ENCODE results near the gene SURF2. TPM values are rescaled to one million over a fixed set of nuclear protein-coding genes. Genes with fewer than 3 reads are reported as not detected.

The SURF2 gene
- total and polyA plus RNA-seq, 4 donors = 10.7 to 36.9 (median 28.3) TPM

- H3K27ac ChIP-seq (ENCODE audit: low read depth, low read length) = no peak overlapping the region
- H3K27me3 ChIP-seq (ENCODE audit: control insufficient read depth, insufficient read depth, low read length) = no peaks in the 10 kb centered on the region
- peaks cover 30% of the 10 kb centered on the region for H3K4me1 ChIP-seq (ENCODE audit: control insufficient read depth, insufficient read depth, low read length)
- H3K4me3 ChIP-seq (ENCODE audit: low read depth, low read length) = no peak overlapping the region
- no peak for DNase-seq (ENCODE audit: low read depth in 4 of 6, low spot score in 6 of 6)
- H3K9me3 ChIP-seq (ENCODE audit: control insufficient read depth, insufficient read depth, low read length) = no peaks in the 10 kb centered on the region
- 91% methylated on average over 11 of the region's 13 CpGs for WGBS (ENCODE audit: insufficient coverage)
- peaks cover 90% of the 10 kb centered on the region for H3K36me3 ChIP-seq (ENCODE audit: control insufficient read depth, insufficient read depth, low read length)
Observed at GRCh38 chr9:133361507-133362092, 5.2 kb downstream of the SURF2 start.

- H3K27ac ChIP-seq (ENCODE audit: low read depth, low read length) = no peak overlapping the region
- H3K36me3 ChIP-seq (ENCODE audit: control insufficient read depth, insufficient read depth, low read length) = peaks cover 97% of the 10 kb centered on the region
- H3K4me1 ChIP-seq (ENCODE audit: control insufficient read depth, insufficient read depth, low read length) = peaks cover 21% of the 10 kb centered on the region
- no peaks in the 10 kb centered on the region for H3K9me3 ChIP-seq (ENCODE audit: control insufficient read depth, insufficient read depth, low read length)
- no peaks in the 10 kb centered on the region for H3K27me3 ChIP-seq (ENCODE audit: control insufficient read depth, insufficient read depth, low read length)
- no peak overlapping the region for H3K4me3 ChIP-seq (ENCODE audit: low read depth, low read length)
- WGBS (ENCODE audit: insufficient coverage) = 95% methylated on average over 14 of the region's 15 CpGs
- DNase-seq (ENCODE audit: low read depth in 4 of 6, low spot score in 6 of 6) = no peak
Observed at GRCh38 chr9:133362359-133363044, 6.2 kb downstream of the SURF2 start.

GRCh38 chr9:133366435-133366834 lies 10.1 kb downstream of the SURF2 start:
- WGBS (ENCODE audit: insufficient coverage) = 92% methylated on average over 5 of the region's 11 CpGs
- no peak overlapping the region for H3K4me3 ChIP-seq (ENCODE audit: low read depth, low read length)
- no peak overlapping the region for H3K27ac ChIP-seq (ENCODE audit: low read depth, low read length)
- DNase-seq (ENCODE audit: low read depth in 4 of 6, low spot score in 6 of 6) = no peak
- H3K4me1 ChIP-seq (ENCODE audit: control insufficient read depth, insufficient read depth, low read length) = peaks cover 24% of the 10 kb centered on the region
- H3K9me3 ChIP-seq (ENCODE audit: control insufficient read depth, insufficient read depth, low read length) = no peaks in the 10 kb centered on the region
- H3K36me3 ChIP-seq (ENCODE audit: control insufficient read depth, insufficient read depth, low read length) = peaks cover 84% of the 10 kb centered on the region
- no peaks in the 10 kb centered on the region for H3K27me3 ChIP-seq (ENCODE audit: control insufficient read depth, insufficient read depth, low read length)

- H3K4me3 ChIP-seq (ENCODE audit: low read depth, low read length) = no peak overlapping the region
- peaks cover 83% of the 10 kb centered on the region for H3K36me3 ChIP-seq (ENCODE audit: control insufficient read depth, insufficient read depth, low read length)
- no peaks in the 10 kb centered on the region for H3K9me3 ChIP-seq (ENCODE audit: control insufficient read depth, insufficient read depth, low read length)
- H3K4me1 ChIP-seq (ENCODE audit: control insufficient read depth, insufficient read depth, low read length) = peaks cover 32% of the 10 kb centered on the region
- no peaks in the 10 kb centered on the region for H3K27me3 ChIP-seq (ENCODE audit: control insufficient read depth, insufficient read depth, low read length)
- WGBS (ENCODE audit: insufficient coverage) = 94% methylated on average over 22 of the region's 22 CpGs
- H3K27ac ChIP-seq (ENCODE audit: low read depth, low read length) = no peak overlapping the region
- DNase-seq (ENCODE audit: low read depth in 4 of 6, low spot score in 6 of 6) = no peak
Observed at GRCh38 chr9:133367221-133367620, 10.9 kb downstream of the SURF2 start.

- H3K4me3 ChIP-seq (ENCODE audit: low read depth, low read length) = no peak overlapping the region
- 91% methylated on average over 10 of the region's 10 CpGs for WGBS (ENCODE audit: insufficient coverage)
Observed at GRCh38 chr9:133367778-133368177, 11.4 kb downstream of the SURF2 start.

GRCh38 chr9:133368249-133368881 lies 12.0 kb downstream of the SURF2 start:
- Histone ChIP-seq H3K4me3 (ENCODE audit: low read depth, low read length) (no peak overlapping the region), H3K9me3 (ENCODE audit: control insufficient read depth, insufficient read depth, low read length) (no peaks in the 10 kb centered on the region), H3K27ac (ENCODE audit: low read depth, low read length) (no peak overlapping the region), H3K36me3 (ENCODE audit: control insufficient read depth, insufficient read depth, low read length) (peaks cover 81% of the 10 kb centered on the region), H3K4me1 (ENCODE audit: control insufficient read depth, insufficient read depth, low read length) (peaks cover 39% of the 10 kb centered on the region), H3K27me3 (ENCODE audit: control insufficient read depth, insufficient read depth, low read length) (no peaks in the 10 kb centered on the region)
- peak in 2 of 6 donors; percentile 34 to 76 for DNase-seq (ENCODE audit: low read depth in 4 of 6, low spot score in 6 of 6)
- whole genome bisulfite sequencing (ENCODE audit: insufficient coverage) = 69% methylated on average over 10 of the region's 18 CpGs

More at GRCh38 chr9:133367778-133368177, 11.4 kb downstream of the SURF2 start:
- no peak for DNase-seq (ENCODE audit: low read depth in 4 of 6, low spot score in 6 of 6)
- Histone ChIP-seq H3K36me3 (ENCODE audit: control insufficient read depth, insufficient read depth, low read length) (peaks cover 81% of the 10 kb centered on the region), H3K27ac (ENCODE audit: low read depth, low read length) (no peak overlapping the region), H3K9me3 (ENCODE audit: control insufficient read depth, insufficient read depth, low read length) (no peaks in the 10 kb centered on the region), H3K27me3 (ENCODE audit: control insufficient read depth, insufficient read depth, low read length) (no peaks in the 10 kb centered on the region), H3K4me1 (ENCODE audit: control insufficient read depth, insufficient read depth, low read length) (peaks cover 35% of the 10 kb centered on the region)

GRCh38 chr9:133369422-133369821 lies 13.1 kb downstream of the SURF2 start:
- Histone ChIP-seq H3K36me3 (ENCODE audit: control insufficient read depth, insufficient read depth, low read length) (peaks cover 74% of the 10 kb centered on the region), H3K27me3 (ENCODE audit: control insufficient read depth, insufficient read depth, low read length) (no peaks in the 10 kb centered on the region), H3K4me1 (ENCODE audit: control insufficient read depth, insufficient read depth, low read length) (peaks cover 47% of the 10 kb centered on the region), H3K27ac (ENCODE audit: low read depth, low read length) (no peak overlapping the region), H3K9me3 (ENCODE audit: control insufficient read depth, insufficient read depth, low read length) (no peaks in the 10 kb centered on the region), H3K4me3 (ENCODE audit: low read depth, low read length) (no peak overlapping the region)
- 94% methylated on average over 5 of the region's 6 CpGs for WGBS (ENCODE audit: insufficient coverage)
- DNase-seq (ENCODE audit: low read depth in 4 of 6, low spot score in 6 of 6) = no peak

- Histone ChIP-seq H3K36me3 (ENCODE audit: control insufficient read depth, insufficient read depth, low read length) (peaks cover 69% of the 10 kb centered on the region), H3K27ac (ENCODE audit: low read depth, low read length) (no peak overlapping the region), H3K27me3 (ENCODE audit: control insufficient read depth, insufficient read depth, low read length) (no peaks in the 10 kb centered on the region), H3K4me3 (ENCODE audit: low read depth, low read length) (no peak overlapping the region), H3K9me3 (ENCODE audit: control insufficient read depth, insufficient read depth, low read length) (no peaks in the 10 kb centered on the region), H3K4me1 (ENCODE audit: control insufficient read depth, insufficient read depth, low read length) (peaks cover 47% of the 10 kb centered on the region)
- WGBS (ENCODE audit: insufficient coverage) = 97% methylated on average over 6 of the region's 7 CpGs
- DNase-seq (ENCODE audit: low read depth in 4 of 6, low spot score in 6 of 6) = no peak
Observed at GRCh38 chr9:133369933-133370332, 13.6 kb downstream of the SURF2 start.

- Histone ChIP-seq H3K36me3 (ENCODE audit: control insufficient read depth, insufficient read depth, low read length) (peaks cover 63% of the 10 kb centered on the region), H3K9me3 (ENCODE audit: control insufficient read depth, insufficient read depth, low read length) (no peaks in the 10 kb centered on the region), H3K4me1 (ENCODE audit: control insufficient read depth, insufficient read depth, low read length) (peaks cover 51% of the 10 kb centered on the region), H3K4me3 (ENCODE audit: low read depth, low read length) (no peak overlapping the region), H3K27me3 (ENCODE audit: control insufficient read depth, insufficient read depth, low read length) (no peaks in the 10 kb centered on the region), H3K27ac (ENCODE audit: low read depth, low read length) (no peak overlapping the region)
- 92% methylated on average over 4 of the region's 9 CpGs for WGBS (ENCODE audit: insufficient coverage)
- DNase-seq (ENCODE audit: low read depth in 4 of 6, low spot score in 6 of 6) = no peak
Observed at GRCh38 chr9:133370685-133371084, 14.3 kb downstream of the SURF2 start.

Data from spinal cord (tissue), 10 donors.